ENCODE measurements around the gene DDRGK1. TPM values are rescaled to one million over a fixed set of nuclear protein-coding genes. Genes with fewer than 3 reads are reported as not detected.

Gene DDRGK1
- total RNA-seq, 1 experiment from 2014 or later, result 97.7 TPM

GRCh38 chr20:3233131-3233990, 28.9 kb upstream of the DDRGK1 start:
- no peaks in the 10 kb centered on the region for H3K9me2 ChIP-seq (replicated peaks; ENCODE audit: low read length)
- BruUV-seq (replicated peaks), result no TSS peak
- H4K20me1 ChIP-seq (ENCODE audit: low read length), result no peaks in the 10 kb centered on the region
- H3K79me2 ChIP-seq (ENCODE audit: low read length), result 0 out of 2 replicates have a peak, but pooled peaks cover 6% of the 10 kb centered on the region
- ATAC-seq, result no peak
- intact Hi-C loops (cut with micrococcal nuclease), result no loop called here
- no peak for DNase-seq
- TF ChIP-seq CTCF (conservative IDR thresholded peaks at IDR 0.05; ENCODE audit: low read depth, low read length) (no peak), EZH2 (IDR thresholded peaks at IDR 0.05; ENCODE audit: low read length, unreplicated experiment) (no peak), EZH2phosphoT487 (IDR thresholded peaks at IDR 0.05; ENCODE audit: borderline replicate concordance, low read length) (no peak)
- H3K9ac ChIP-seq (ENCODE audit: low read length), result no peak overlapping the region
- H3F3A ChIP-seq (ENCODE audit: low read length, unreplicated experiment), result no peaks in the 10 kb centered on the region
- H3K4me2 ChIP-seq (ENCODE audit: low read length), result no peak overlapping the region
- peaks cover 9% of the 10 kb centered on the region; the same call in 1 of the 2 replicates for H3K36me3 ChIP-seq (ENCODE audit: low read depth, low read length)
- no peak overlapping the region for H2AFZ ChIP-seq (ENCODE audit: low read length)
- H3K27me3 ChIP-seq (ENCODE audit: low read length), result no peaks in the 10 kb centered on the region
- ChIA-PET POLR2A (ENCODE audit: unreplicated experiment) (no interaction called here), CTCF (no interaction called here)
- peaks cover 32% of the 10 kb centered on the region for H3K4me1 ChIP-seq (ENCODE audit: insufficient read depth, low read length)
- H3K27ac ChIP-seq (ENCODE audit: low read length), result no peak overlapping the region
- H3K9me3 ChIP-seq (ENCODE audit: low read length), result no peaks in the 10 kb centered on the region
- H3K4me3 ChIP-seq (ENCODE audit: low read length), result no peak overlapping the region

- H3K9ac ChIP-seq (ENCODE audit: low read length), result no peak overlapping the region
- H3K27me3 ChIP-seq (ENCODE audit: low read length), result no peaks in the 10 kb centered on the region
- H3K4me3 ChIP-seq (ENCODE audit: low read length), result no peak overlapping the region
- H3K36me3 ChIP-seq (ENCODE audit: low read depth, low read length), result peaks cover 13% of the 10 kb centered on the region; the same call in 1 of the 2 replicates
- DNase-seq (no peak), ATAC-seq (no peak)
- H3K79me2 ChIP-seq (ENCODE audit: low read length), result no peaks in the 10 kb centered on the region
- H3K9me2 ChIP-seq (replicated peaks; ENCODE audit: low read length), result no peaks in the 10 kb centered on the region
- H3F3A ChIP-seq (ENCODE audit: low read length, unreplicated experiment), result no peaks in the 10 kb centered on the region
- H3K27ac ChIP-seq (ENCODE audit: low read length), result no peak overlapping the region
- ChIA-PET CTCF (no interaction called here), POLR2A (ENCODE audit: unreplicated experiment) (no interaction called here)
- no peak overlapping the region for H2AFZ ChIP-seq (ENCODE audit: low read length)
- peaks cover 20% of the 10 kb centered on the region for H3K4me1 ChIP-seq (ENCODE audit: insufficient read depth, low read length)
- no peak for TF ChIP-seq EZH2 (IDR thresholded peaks at IDR 0.05; ENCODE audit: low read length, unreplicated experiment)
- TF ChIP-seq EZH2phosphoT487 (IDR thresholded peaks at IDR 0.05; ENCODE audit: borderline replicate concordance, low read length), result no peak
- TF ChIP-seq CTCF (conservative IDR thresholded peaks at IDR 0.05; ENCODE audit: low read depth, low read length), result no peak
- H4K20me1 ChIP-seq (ENCODE audit: low read length), result no peaks in the 10 kb centered on the region
- no peaks in the 10 kb centered on the region for H3K9me3 ChIP-seq (ENCODE audit: low read length)
- intact Hi-C loops (cut with micrococcal nuclease), result no loop called here
- BruUV-seq (replicated peaks), result no TSS peak
- no peak overlapping the region for H3K4me2 ChIP-seq (ENCODE audit: low read length)
Measured at GRCh38 chr20:3231889-3232588, 27.6 kb upstream of the DDRGK1 start.
